SKM-1 (cell line): Measurements from ENCODE around the gene TEX19.
"Not testable (repeated sequence)": the region's sequence is repeated elsewhere in the genome, so short reads cannot be mapped to it uniquely, and the experiment has no call there.

Experiments
- DNase-seq: peaks from one replicate; lab custom pipeline; 2025; ENCODE audit not compliant: unreplicated experiment; lab: John Stamatoyannopoulos, UW

The TEX19 gene

DNA sequence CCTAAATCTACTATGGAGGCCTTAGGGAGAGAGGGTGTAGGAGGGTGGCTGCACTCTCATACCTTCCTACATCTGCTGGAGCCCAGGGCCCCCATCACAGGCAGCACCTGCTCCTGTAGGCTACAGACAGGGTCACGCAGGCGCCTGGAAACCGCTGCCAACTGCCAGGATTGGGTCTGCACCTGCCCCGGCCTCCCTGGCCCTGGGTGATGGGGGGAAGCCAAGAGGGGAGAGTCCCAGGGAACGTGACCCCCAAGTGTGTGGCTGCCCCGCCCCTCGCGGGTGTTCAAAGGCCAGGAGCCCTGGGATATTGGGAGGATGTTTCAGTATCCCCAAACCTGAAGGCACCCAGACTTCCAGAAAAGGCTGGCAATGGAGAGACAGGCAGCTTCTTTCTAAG, 5.6 kb upstream of the TEX19 start:
- DNase-seq, result no peak

DNA sequence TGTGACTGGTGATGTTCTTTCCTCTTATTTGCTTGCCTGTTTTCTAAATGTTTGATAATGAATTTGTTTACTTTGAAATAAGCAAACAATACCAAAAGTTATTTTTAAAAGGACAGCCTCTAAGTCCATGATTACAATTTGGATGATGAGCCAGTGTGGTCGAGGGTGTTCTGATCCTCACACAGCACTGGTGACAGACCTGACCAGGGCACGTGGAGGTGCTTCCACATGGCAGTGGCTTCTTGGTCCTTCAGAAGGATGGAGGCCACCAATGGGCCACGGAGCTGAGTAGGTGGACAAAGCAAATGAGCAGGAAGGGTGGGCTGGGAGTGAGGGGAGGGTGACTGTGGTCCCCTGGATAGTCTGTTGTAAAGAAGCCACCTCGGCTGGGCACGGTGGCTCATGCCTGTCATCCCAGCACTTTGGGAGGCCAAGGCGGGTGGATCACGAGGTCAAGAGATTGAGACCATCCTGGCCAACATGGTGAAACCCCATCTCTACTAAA, 4.2 kb upstream of the TEX19 start:
- no peak for DNase-seq

DNA sequence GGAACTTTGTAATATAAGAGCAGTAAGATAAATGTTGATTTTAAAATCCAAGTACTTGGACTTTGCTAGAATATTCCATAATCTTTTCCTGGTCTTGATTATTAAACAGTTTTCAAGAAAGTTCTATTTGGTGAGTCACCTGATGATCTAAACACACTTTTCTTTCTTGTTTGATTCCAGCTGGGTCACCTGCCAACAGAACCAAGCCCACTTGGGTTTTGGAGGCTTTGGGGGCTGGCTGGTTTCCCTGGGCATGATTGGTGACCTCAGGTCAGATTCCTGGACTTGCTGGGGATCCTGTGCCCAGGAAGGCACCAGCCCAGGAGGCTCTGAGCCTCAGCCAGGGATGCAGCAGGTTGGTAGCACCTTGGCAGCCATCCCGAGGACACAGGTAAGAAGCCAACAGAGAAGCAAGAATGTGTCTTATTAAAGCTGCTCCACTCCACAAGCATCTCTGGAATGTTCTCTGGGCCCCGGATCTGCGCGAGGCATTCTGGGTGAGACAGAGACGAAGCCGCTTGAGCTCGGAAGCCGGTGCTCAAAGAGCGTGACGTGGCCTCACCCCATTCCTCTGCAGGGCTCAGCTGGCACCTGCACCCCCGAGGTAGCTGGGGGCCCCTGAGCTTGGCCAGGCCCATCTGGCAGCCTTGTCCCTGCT, 3.1 kb upstream of the TEX19 start:
- DNase-seq, result no peak

DNA sequence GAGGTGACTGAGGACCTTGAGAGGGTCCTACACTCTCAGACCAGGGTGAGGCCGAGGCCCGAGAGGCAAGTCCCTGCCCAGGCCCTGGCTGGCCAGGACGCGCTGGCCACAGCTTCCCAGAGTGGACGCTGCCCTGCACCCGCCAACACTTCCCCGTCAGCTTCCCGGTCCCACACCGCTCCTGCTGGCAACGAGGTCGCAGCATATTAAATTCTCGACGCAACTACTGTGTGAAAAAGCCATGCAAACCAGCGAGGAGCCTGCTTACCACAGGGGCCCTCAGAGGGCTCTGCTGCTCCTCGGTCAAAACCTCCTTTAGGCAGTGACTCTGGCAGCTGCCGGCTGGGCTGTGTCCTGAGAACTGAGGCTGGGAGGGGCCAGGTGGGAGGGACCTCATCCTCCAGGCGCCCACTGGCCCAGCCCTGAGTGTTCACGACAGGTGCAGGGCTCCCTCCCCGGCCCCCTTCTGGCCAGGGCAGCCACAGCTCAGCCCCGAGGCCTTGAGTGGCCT, 2.1 kb upstream of the TEX19 start:
- DNase-seq, result no peak

DNA sequence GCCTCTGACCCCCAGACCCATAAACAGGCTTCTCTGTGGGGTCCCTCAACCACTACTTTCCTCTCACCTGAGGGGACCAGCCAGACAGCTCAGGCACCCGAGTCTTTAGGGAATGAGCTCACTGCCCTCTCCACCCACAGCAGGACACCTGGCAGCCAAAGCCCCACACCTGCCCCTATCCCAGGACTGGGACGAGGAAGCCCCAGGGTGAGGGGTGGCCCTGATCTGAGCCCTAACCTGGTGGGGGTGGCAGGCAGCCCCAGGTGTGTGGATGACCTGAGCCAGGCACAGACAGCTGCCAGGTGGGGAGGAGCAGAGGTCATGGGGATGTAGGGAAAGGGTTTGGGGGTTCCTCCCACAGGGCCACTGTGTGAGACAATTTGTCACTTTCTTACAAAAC, 1.7 kb upstream of the TEX19 start:
- DNase-seq, result no peak

DNA sequence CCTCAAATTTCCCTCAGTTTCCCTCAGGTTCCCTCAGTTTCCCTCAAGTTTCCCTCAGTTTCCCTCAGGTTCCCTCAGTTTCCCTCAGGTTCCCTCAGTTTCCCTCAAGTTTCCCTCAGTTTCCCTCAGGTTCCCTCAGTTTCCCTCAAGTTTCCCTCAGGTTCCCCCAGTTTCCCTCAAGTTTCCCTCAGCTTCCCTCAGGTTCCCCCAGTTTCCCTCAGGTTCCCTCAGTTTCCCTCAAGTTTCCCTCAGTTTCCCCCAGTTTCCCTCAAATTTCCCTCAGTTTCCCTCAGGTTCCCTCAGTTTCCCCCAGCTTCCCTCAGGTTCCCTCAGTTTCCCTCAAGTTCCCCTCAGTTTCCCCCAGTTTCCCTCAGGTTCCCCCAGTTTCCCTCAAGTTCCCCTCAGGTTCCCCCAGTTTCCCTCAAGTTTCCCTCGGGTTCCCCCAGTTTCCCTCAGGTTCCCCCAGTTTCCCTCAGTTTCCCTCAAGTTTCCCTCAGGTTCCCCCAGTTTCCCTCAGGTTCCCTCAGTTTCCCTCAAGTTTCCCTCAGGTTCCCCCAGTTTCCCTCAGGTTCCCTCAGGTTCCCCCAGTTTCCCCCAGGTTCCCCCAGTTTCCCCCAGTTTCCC, 516 bp downstream of the TEX19 start:
- not testable (repeated sequence) for DNase-seq

DNA sequence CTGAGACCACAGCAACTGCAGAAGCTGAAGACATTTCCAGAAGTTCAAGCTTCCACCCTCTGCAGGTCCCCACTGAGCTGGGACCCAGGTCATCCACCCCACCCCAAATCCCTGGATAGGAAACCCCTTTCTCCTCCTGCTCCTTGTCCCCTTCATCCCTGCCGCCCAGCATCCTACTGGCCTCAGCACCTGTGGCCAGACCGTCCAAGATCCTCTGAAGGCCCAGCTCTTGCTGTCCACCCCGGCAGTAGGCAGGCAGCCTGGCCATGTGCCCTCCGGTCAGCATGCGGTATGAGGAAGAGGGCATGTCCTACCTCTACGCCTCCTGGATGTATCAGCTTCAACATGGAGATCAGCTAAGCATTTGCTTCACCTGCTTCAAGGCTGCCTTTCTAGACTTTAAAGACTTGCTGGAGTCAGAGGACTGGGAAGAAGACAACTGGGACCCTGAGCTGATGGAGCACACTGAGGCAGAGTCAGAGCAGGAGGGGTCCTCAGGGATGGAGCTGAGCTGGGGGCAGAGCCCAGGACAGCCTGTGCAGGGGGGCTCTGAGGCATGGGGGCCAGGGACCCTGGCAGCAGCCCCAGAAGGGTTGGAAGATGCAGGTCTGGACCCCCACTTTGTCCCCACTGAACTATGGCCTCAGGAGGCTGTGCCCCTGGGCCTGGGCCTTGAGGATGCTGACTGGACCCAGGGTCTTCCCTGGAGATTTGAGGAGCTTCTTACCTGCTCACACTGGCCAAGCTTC, 3.0 kb downstream of the TEX19 start:
- DNase-seq, result no peak

DNA sequence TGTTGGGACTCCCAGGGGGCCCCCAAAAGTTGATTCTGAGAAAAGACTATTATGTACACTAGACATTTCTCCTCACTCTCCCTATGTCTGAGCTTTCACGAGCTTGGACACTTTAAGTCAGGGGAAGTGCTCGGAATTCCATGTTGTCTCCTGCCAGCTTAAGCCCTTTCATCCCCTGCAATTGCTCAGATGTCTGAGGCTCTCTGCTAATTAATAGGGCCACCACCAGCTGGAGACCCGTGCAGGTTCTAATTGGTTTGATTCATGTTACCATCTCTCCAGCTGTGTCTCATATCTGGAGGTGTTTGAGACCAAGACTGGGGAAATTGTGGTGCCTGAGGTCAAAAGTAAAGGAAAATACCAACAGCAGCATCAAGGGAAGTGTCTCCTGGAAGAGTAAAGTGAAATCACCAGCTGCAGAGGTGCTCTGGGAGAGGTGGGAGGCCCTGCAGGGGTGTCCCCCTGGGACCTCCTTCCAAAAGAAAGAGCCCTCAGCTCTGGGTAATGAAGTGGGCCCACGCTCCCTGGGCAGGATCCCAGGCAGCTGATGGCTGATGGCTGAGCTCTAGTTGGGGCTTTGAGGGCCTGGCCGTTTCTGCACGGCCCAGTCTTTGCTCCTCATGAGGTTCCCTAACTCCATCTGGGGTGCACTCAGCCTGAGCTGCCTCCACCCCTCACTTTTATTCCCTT, 6.7 kb downstream of the TEX19 start:
- DNase-seq, result no peak

DNA sequence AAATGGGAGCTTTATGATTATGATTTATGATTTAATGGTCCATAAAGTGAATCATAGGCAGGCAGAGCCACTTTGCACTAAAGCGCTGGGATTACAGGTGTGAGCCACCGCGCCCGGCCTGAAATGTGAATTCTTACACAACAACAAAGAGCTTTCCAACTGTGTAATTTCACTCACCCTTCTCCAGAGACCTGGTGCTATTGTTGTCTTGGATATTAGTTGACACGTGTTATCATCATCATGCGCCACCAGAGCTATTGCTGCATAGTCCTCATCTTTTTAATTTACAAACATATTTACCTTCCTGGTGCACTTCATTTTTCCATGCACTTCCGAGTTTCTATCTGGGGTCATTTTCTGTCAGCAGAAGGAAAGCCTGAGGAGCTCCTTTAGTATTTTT, 7.7 kb downstream of the TEX19 start:
- no peak for DNase-seq

DNA sequence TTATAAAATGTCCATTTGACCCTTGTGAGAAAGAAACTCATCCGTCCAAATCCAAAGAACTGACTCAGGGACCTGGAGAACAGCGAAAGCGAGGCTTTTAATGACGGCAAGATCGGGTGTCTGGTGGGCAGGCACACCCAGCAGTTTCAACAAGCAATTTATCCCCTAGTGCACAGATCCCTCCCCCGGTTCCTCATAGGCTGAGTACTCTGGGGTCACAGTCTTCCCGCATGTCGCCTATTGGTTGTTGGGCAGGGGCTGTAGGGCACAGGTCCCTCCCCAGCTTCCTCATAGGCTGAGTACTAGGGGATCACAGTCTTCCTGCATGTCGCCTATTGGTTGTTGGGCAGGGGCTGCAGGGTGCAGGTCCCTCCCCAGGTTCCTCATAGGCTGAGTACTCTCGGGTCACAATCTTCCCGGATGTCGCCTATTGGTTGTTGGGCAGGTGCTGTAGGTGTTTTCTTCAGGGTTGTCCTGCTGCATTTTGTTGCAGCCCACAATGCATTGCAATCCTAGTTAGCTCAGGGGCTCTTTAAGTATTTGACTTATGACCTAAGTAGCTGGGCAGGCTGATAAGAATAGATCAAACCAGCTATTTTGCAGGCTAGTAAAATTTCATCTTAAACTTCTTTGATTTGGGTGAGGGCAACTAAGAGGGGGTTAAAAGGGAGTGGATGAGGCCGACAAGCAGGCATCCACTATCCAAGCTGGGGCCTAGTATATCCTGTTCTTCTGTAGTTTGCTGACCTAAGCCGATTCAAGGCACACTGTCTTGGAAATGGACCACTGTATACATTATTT, 8.9 kb downstream of the TEX19 start:
- DNase-seq, result no peak

DNA sequence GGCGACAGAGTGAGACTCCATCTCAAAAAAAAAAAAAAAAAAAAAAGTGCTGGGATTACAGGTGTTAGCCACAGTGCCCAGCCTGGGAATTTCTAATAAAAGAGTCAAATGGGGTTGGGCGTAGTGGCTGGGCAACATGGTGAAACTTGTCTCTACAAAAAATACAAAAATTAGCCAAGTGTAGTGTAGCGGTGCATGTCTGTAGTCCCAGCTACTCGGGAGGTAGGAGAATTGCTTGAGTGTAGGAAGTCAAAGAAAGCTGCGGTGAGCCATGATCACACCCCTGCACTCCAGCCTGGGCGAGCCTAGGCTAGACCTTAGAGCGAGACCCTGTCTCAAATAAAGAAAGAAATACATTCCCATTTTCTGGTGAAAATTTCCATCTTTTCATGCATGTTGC, 10.2 kb downstream of the TEX19 start:
- no peak for DNase-seq

DNA sequence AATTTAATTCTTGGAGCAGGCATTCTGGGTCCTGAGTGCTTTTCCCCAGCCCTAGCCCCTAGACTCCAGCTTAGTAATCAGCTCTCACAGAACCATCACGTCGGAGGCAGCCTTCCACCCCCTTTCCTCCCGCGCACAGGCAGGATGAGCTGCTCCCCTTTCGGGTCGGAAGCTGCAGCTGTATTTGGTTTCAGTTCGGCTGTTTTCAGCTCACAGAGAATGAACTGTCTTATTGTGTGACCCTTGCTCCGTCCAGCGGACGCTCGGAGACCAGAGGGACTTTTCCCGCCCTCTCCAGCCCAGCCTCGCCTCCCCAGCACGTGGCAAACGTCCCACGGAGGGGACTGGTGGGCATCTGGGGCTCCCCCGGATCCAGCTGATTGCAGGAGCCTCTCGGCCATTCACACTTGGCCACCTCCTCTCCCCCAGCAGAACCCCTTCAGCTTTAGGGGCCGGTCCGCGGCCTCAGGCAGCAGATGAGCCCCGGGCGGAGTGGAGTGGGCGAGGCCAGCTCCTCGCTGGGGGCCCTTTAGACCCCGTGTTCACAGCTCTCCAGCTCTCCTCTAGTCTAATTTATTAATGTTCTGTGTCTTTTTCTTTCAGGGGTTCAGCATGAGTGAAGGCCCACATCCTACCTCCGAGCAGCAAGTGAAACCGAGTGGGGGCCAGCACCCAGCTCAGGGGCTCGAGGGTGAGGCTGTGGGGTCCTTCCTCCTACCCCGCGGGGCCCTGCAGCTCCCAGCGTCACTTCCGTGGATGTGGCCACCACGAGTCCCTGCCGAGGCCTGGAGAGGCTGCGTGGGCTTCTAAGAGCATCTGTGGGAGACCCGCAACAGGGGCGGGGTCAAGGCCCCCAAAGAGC, 11.7 kb downstream of the TEX19 start:
- DNase-seq, result no peak

DNA sequence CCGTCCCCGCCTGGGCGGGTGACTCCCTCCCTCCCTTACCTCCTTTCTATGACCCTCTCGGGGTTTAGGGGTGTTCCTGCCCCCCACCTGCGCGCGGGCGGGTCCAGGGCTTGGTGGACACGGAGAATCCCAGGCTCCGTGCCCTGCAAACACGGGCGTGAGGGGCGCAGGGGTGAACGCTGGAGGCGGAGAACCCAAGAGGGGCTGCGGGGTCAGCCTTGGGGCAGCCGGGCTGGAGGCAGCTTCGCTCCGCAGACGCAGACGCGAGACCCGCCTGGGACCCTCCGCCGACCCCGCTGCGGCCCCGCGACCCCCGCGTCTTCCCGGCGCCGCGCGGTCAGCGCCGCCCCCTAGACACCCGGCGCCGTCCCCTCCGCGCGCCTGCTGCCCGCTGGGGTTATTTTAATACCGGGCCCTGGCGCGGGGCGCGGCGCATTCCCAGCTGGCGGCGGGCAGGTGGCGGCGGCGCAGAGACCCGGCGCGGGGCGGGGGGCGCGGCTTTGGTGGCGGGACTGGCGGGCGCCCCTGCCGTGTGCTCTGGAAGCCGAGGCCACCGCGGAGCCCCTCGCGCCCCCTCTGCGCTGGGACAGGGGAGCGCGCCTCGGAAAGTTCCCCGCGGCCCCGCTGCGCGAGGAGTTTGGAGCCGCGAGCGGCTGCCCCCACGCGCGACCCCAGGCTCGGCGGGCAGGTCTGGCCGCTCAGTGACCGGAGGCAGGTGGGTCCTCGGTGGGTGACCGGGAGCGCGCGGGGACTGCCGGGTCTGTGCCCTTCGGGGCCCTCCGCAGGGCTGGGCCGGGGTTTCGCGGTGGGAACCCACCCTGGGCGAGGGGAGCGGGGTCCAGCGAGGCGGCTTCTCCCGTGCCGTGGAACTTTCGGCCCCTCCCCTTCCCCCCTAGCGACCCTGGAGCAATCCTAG, 12.5 kb downstream of the TEX19 start, which contains the start of gene UTS2R:
Gene UTS2R, plus strand, starts transcription at position 433 of the 916 bp plus-strand sequence. CDS start 2,560 bp downstream, outside the sequence.
- DNase-seq, result no peak

DNA sequence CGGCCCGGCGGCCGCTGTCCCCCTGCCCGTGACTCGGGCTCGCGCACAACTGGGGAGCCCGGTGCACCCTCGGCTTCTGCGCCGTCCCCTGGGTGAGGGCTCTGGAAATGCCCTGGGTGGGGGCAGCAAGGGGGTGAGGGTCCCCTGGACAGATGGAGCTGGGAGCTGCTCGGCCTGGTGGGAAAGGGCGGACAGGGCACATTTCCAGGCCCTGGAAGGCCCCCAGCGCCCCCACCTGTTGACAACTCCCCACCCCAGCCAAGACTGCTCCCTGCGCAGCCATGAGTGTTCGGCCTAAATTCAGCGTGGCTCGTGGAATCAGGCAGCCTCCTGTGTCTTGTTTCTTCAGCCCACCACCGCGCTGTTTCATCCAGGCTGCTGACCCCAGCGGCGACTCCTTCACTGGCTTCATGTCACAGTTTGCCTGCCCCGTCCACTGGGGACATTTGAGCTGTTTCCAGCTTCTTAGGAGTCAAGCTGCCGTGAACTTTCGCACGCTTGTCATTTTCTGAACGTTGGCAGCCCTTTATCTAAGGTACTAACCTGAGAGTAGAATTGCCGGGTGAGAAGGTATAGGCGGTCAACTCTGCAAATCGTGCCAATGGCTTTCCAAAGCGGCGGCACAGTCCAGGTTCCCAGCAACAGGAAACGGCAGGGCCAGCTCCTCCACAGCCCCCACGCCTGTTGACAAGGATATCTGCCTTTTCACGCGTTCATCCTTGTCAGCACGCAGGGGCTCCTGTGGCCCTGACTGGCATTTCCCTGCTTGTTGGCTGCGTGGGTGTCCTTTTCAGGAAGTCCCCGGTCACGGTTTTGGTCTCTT, 13.4 kb downstream of the TEX19 start:
- no peak for DNase-seq

DNA sequence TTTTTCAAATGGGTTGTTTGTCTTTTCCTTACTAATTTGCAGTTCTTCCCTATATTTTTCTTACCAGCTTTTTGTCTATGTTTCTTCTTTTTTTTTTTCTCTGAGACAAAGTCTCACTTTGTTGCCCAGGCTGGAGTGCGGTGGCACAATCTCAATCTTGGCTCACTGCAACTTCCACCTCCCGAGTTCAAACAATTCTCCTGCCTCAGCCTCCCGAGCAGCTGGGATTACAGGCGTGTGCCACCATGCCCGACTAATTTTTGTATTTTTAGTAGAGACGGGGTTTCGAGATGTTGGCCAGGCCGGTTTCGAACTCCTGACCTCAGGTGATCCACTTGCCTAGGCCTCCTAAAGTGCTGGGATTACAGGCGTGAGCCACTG, 14.0 kb downstream of the TEX19 start:
- DNase-seq, result not testable (repeated sequence)

DNA sequence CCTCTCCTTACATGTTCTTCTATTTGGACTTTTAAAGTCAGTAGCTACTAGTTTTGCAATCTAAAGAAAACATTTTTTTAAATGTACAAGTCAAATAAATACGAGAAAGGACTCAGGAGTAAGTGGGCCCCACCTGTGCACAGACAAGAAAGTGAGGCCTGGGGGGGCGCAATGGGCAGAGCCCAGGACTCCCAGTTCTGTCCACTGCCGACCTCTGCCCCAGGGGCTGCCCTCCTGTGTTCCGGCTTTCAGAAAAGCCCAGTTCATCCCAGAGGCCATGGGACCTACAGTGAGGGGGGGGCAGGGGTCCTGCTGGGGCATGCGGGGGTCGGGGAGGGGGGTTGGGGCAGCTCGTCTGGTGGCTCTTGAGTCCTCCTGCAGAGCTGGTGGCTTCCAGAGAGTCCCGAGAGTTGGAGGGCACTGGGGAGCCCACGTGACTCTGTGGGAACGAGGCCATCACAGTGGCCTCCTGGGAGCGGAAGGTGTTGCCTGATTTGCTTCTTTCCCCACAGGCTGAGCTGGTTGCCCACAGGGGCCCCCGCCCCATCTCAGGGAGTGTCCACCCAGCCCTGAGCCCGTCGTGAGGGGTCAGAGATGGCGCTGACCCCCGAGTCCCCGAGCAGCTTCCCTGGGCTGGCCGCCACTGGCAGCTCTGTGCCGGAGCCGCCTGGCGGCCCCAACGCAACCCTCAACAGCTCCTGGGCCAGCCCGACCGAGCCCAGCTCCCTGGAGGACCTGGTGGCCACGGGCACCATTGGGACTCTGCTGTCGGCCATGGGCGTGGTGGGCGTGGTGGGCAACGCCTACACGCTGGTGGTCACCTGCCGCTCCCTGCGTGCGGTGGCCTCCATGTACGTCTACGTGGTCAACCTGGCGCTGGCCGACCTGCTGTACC, 14.9 kb downstream of the TEX19 start:
- DNase-seq, result no peak
